GM12878 (cell line): ENCODE data around the gene TMEM97. TPM values are rescaled to one million over a fixed set of nuclear protein-coding genes. Genes with fewer than 3 reads are reported as not detected.

Experiments used
- ATF7 ChIP-seq: fragments of 450-650 bp; IDR thresholded peaks from 2 replicates; pipeline ENCODE4 v1.6.1; 2016; ENCODE audit warnings: low read depth, mild to moderate bottlenecking
- BHLHE40 ChIP-seq, 2 experiments: fragments of 450-650 bp in 1 of 2; IDR thresholded peaks; 2 replicates each; pipeline ENCODE4 v1.6.1; 2011 to 2017; ENCODE audit warnings: low read depth in 2 of 2, borderline replicate concordance in 1 of 2, improper control_type of control experiment in 1 of 2, low read length in 1 of 2, mild to moderate bottlenecking in 1 of 2
- CEBPZ ChIP-seq: fragments of 150-350 bp; IDR thresholded peaks from 2 replicates; pipeline ENCODE4 v1.6.1; 2016; ENCODE audit warnings: low read depth, low read length
- IRF4 ChIP-seq: IDR thresholded peaks from 2 replicates; pipeline ENCODE4 v1.6.1; 2011; ENCODE audit warnings: low read depth, low read length
- MXI1 ChIP-seq: fragments of 150-350 bp; IDR thresholded peaks from 2 replicates; pipeline ENCODE4 v1.6.1; 2011; ENCODE audit warnings: low read depth, mild to moderate bottlenecking, inconsistent platforms, low read length, improper control_type of control experiment
- NBN ChIP-seq: fragments of 450-650 bp; IDR thresholded peaks from 2 replicates; pipeline ENCODE4 v1.6.1; 2016
- NFIC ChIP-seq: IDR thresholded peaks from 2 replicates; pipeline ENCODE4 v1.6.1; 2012; ENCODE audit warnings: low read depth, mild to moderate bottlenecking, inconsistent platforms, low read length, moderate library complexity
- POLR2AphosphoS5 ChIP-seq: IDR thresholded peaks from 2 replicates; pipeline ENCODE4 v1.6.1; 2011; ENCODE audit warnings: mild to moderate bottlenecking, low read length, inconsistent platforms
- RUNX3 ChIP-seq: IDR thresholded peaks from 2 replicates; pipeline ENCODE4 v1.6.1; 2012; ENCODE audit warnings: low read length, inconsistent platforms
- SIN3A ChIP-seq: IDR thresholded peaks from 2 replicates; pipeline ENCODE4 v1.6.1; 2012; ENCODE audit warnings: low read depth, low read length, improper control_type of control experiment
- SMAD5 ChIP-seq: IDR thresholded peaks from 2 replicates; pipeline ENCODE4 v1.6.1; 2016; ENCODE audit warnings: antibody characterized with exemption, low read depth
- SREBF1 ChIP-seq: IDR thresholded peaks from 2 replicates; pipeline ENCODE4 v1.6.1; 2012; ENCODE audit warnings: mild to moderate bottlenecking, low read length
- SREBF2 ChIP-seq: IDR thresholded peaks from 2 replicates; pipeline ENCODE4 v1.6.1; 2012; ENCODE audit warnings: mild to moderate bottlenecking, low read length
- TBL1XR1 ChIP-seq: IDR thresholded peaks from 2 replicates; pipeline ENCODE4 v1.6.1; 2012; ENCODE audit warnings: low read depth, low read length, improper control_type of control experiment
- WRNIP1 ChIP-seq: IDR thresholded peaks from 2 replicates; pipeline ENCODE4 v1.6.1; 2011; ENCODE audit warnings: low read depth, low read length, improper control_type of control experiment, borderline replicate concordance
- ZNF217 ChIP-seq: fragments of 450-650 bp; IDR thresholded peaks from 2 replicates; pipeline ENCODE4 v1.6.1; 2017; ENCODE audit warnings: antibody characterized with exemption, mild to moderate bottlenecking
- polyA plus RNA-seq, 11 experiments: library from polyadenylated mRNA; depleted of rRNA in 4 of 11; unstranded in 6 of 11; stranded (reverse) in 5 of 11; fragments of >200 nt; fragmentation: Nextera tagmentation in 4 of 11; fragmentation: Illumina TruSeq in 1 of 11; extraction: Ambion mirVana in 4 of 11; extraction: Trizol in 1 of 11; gene quantifications; 1 replicate in 1 of 11; 2 replicates in 10 of 11; pipeline versions ENCODE4 v1.2.1 to v1.2.3, GENCODE V29; 2011 to 2016; ENCODE audit warnings: inconsistent platforms in 2 of 11, missing spikeins in 2 of 11, low read depth in 1 of 11
- total RNA-seq, 4 experiments: library from RNA; depleted of rRNA in 3 of 4; stranded (reverse); fragments of >200 nt in 3 of 4; fragmentation: Illumina TruSeq in 1 of 4; extraction: Trizol in 1 of 4; gene quantifications; 2 replicates each; pipeline versions ENCODE4 v1.2.1 to v1.2.3, GENCODE V29; 2013 to 2021
- TF ChIP-seq, protein P1 (sequence below): fragments of 450-650 bp; IDR thresholded peaks from 2 replicates; pipeline ENCODE4 v1.6.1; 2016; ENCODE audit warnings: mild to moderate bottlenecking
- TF ChIP-seq, protein P2 (sequence below): IDR thresholded peaks from 2 replicates; pipeline ENCODE4 v1.6.1; 2011; ENCODE audit warnings: low read depth, low read length, improper control_type of control experiment, borderline replicate concordance
- TF ChIP-seq, protein P3 (sequence below): fragments of 450-650 bp; IDR thresholded peaks from 2 replicates; pipeline ENCODE4 v1.6.1; 2017; ENCODE audit warnings: borderline replicate concordance
- TF ChIP-seq, protein P4 (sequence below): IDR thresholded peaks from 2 replicates; pipeline ENCODE4 v1.6.1; 2012; ENCODE audit warnings: mild to moderate bottlenecking, low read depth, low read length

The TMEM97 gene
- total and polyA plus RNA-seq, 10 of the 15 experiments (the other 5 are each of a cell fraction or from before 2014, with no cell fraction given): 58.0 to 134 (median 86.0) TPM

- TF ChIP-seq, protein P1, sequence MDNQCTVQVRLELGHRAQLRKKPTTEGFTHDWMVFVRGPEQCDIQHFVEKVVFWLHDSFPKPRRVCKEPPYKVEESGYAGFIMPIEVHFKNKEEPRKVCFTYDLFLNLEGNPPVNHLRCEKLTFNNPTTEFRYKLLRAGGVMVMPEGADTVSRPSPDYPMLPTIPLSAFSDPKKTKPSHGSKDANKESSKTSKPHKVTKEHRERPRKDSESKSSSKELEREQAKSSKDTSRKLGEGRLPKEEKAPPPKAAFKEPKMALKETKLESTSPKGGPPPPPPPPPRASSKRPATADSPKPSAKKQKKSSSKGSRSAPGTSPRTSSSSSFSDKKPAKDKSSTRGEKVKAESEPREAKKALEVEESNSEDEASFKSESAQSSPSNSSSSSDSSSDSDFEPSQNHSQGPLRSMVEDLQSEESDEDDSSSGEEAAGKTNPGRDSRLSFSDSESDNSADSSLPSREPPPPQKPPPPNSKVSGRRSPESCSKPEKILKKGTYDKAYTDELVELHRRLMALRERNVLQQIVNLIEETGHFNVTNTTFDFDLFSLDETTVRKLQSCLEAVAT: 0 out of 2 replicates have a peak, but pooled peaks have one; percentile 48
- TF ChIP-seq, protein P2, sequence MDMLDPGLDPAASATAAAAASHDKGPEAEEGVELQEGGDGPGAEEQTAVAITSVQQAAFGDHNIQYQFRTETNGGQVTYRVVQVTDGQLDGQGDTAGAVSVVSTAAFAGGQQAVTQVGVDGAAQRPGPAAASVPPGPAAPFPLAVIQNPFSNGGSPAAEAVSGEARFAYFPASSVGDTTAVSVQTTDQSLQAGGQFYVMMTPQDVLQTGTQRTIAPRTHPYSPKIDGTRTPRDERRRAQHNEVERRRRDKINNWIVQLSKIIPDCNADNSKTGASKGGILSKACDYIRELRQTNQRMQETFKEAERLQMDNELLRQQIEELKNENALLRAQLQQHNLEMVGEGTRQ: no peak
- peak; percentile 100 for TF ChIP-seq NBN
- peak; percentile 96 for TF ChIP-seq SREBF1
- TF ChIP-seq SMAD5: peak; percentile 58; the same call in 1 of the 2 replicates
- TF ChIP-seq ZNF217: no peak
- TF ChIP-seq BHLHE40 (IDR thresholded peaks at IDR 0.05; ENCODE audit: borderline replicate concordance in 1 of 2, low read depth in 2 of 2, low read length in 1 of 2): peak in 1 of 2 experiments; percentile 12; a peak in 1 of 4 replicates
- TF ChIP-seq, protein P3, sequence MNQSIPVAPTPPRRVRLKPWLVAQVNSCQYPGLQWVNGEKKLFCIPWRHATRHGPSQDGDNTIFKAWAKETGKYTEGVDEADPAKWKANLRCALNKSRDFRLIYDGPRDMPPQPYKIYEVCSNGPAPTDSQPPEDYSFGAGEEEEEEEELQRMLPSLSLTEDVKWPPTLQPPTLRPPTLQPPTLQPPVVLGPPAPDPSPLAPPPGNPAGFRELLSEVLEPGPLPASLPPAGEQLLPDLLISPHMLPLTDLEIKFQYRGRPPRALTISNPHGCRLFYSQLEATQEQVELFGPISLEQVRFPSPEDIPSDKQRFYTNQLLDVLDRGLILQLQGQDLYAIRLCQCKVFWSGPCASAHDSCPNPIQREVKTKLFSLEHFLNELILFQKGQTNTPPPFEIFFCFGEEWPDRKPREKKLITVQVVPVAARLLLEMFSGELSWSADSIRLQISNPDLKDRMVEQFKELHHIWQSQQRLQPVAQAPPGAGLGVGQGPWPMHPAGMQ: no peak
- peak; percentile 42; the same call in 1 of the 2 replicates for TF ChIP-seq SREBF2
- no peak for TF ChIP-seq IRF4
- peak; percentile 87 for TF ChIP-seq MXI1
- TF ChIP-seq TBL1XR1: peak; percentile 91
- peak; percentile 73; the same call in 1 of the 2 replicates for TF ChIP-seq POLR2AphosphoS5
- TF ChIP-seq SIN3A: peak; percentile 93; the same call in 1 of the 2 replicates
- TF ChIP-seq CEBPZ: no peak
- no peak for TF ChIP-seq NFIC
- TF ChIP-seq WRNIP1: no peak
- TF ChIP-seq ATF7: peak; percentile 100
- peak; percentile 32; the same call in 1 of the 2 replicates for TF ChIP-seq RUNX3
- TF ChIP-seq, protein P4, sequence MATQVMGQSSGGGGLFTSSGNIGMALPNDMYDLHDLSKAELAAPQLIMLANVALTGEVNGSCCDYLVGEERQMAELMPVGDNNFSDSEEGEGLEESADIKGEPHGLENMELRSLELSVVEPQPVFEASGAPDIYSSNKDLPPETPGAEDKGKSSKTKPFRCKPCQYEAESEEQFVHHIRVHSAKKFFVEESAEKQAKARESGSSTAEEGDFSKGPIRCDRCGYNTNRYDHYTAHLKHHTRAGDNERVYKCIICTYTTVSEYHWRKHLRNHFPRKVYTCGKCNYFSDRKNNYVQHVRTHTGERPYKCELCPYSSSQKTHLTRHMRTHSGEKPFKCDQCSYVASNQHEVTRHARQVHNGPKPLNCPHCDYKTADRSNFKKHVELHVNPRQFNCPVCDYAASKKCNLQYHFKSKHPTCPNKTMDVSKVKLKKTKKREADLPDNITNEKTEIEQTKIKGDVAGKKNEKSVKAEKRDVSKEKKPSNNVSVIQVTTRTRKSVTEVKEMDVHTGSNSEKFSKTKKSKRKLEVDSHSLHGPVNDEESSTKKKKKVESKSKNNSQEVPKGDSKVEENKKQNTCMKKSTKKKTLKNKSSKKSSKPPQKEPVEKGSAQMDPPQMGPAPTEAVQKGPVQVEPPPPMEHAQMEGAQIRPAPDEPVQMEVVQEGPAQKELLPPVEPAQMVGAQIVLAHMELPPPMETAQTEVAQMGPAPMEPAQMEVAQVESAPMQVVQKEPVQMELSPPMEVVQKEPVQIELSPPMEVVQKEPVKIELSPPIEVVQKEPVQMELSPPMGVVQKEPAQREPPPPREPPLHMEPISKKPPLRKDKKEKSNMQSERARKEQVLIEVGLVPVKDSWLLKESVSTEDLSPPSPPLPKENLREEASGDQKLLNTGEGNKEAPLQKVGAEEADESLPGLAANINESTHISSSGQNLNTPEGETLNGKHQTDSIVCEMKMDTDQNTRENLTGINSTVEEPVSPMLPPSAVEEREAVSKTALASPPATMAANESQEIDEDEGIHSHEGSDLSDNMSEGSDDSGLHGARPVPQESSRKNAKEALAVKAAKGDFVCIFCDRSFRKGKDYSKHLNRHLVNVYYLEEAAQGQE: no peak
Observed at GRCh38 chr17:28335201-28335958, 16.4 kb downstream of the TMEM97 start, which contains the start of the genes IFT20 and TNFAIP1 (continued).
